H9 (cell line): ENCODE results near the gene TMTC2. TPM values are rescaled to one million over a fixed set of nuclear protein-coding genes. Genes with fewer than 3 reads are reported as not detected.

Experiments
- DNase-seq: peaks from one replicate; pipeline ENCODE4 v3.0.0-alpha.2; 2017
- H2AFZ ChIP-seq: one replicate; pipeline ENCODE4 v1.6.1; 2013; ENCODE audit warnings: mild to moderate bottlenecking, low read length, control low read depth, moderate library complexity
- H2AK5ac ChIP-seq: 2 replicates; pipeline ENCODE4 v1.6.1; 2013; ENCODE audit warnings: low read length, control low read depth, mixed read lengths; ENCODE audit not compliant: insufficient read length
- H2BK120ac ChIP-seq: one replicate; pipeline ENCODE4 v1.6.1; 2013; ENCODE audit warnings: low read depth, mild to moderate bottlenecking, low read length, control low read depth, inconsistent platforms; ENCODE audit not compliant: poor library complexity, severe bottlenecking
- H2BK12ac ChIP-seq: 2 replicates; pipeline ENCODE4 v1.6.1; 2013; ENCODE audit warnings: low read length, control low read depth, mixed read lengths, low read depth; ENCODE audit not compliant: insufficient read length
- H2BK15ac ChIP-seq: 2 replicates; pipeline ENCODE4 v1.6.1; 2013; ENCODE audit warnings: low read depth, low read length, control low read depth
- H2BK20ac ChIP-seq: one replicate; pipeline ENCODE4 v1.6.1; 2013; ENCODE audit warnings: low read depth, mild to moderate bottlenecking, low read length, control low read depth, inconsistent platforms; ENCODE audit not compliant: poor library complexity, severe bottlenecking
- H2BK5ac ChIP-seq: 2 replicates; pipeline ENCODE4 v1.6.1; 2013; ENCODE audit warnings: low read length, control low read depth, mixed read lengths; ENCODE audit not compliant: insufficient read length
- H3K14ac ChIP-seq: 2 replicates; pipeline ENCODE4 v1.6.1; 2013; ENCODE audit warnings: low read length, control low read depth; ENCODE audit not compliant: insufficient read depth
- H3K18ac ChIP-seq: 2 replicates; pipeline ENCODE4 v1.6.1; 2013; ENCODE audit warnings: low read depth, mild to moderate bottlenecking, mixed read lengths, low read length, control low read depth; ENCODE audit not compliant: insufficient read length
- H3K23ac ChIP-seq: 2 replicates; pipeline ENCODE4 v1.6.1; 2013; ENCODE audit warnings: low read length, control low read depth, mixed read lengths, low read depth; ENCODE audit not compliant: insufficient read length
- H3K23me2 ChIP-seq: 2 replicates; pipeline ENCODE4 v1.6.1; 2013; ENCODE audit warnings: low read depth, mild to moderate bottlenecking, mixed read lengths, low read length, control low read depth; ENCODE audit not compliant: insufficient read length, poor library complexity, severe bottlenecking
- H3K27ac ChIP-seq: 2 replicates; pipeline ENCODE4 v1.5.1; 2013; ENCODE audit warnings: low read length, control low read depth, mixed read lengths, low read depth; ENCODE audit not compliant: insufficient read length
- H3K27me3 ChIP-seq: 2 replicates; pipeline ENCODE4 v1.6.1; 2013; ENCODE audit warnings: low read length, control low read depth, inconsistent platforms; ENCODE audit not compliant: insufficient read depth
- H3K4ac ChIP-seq: 2 replicates; pipeline ENCODE4 v1.6.1; 2013; ENCODE audit warnings: low read depth, mild to moderate bottlenecking, control low read depth, inconsistent platforms, low read length, moderate library complexity
- H3K4me1 ChIP-seq: 2 replicates; pipeline ENCODE4 v1.6.1; 2013; ENCODE audit warnings: low read length, control low read depth, inconsistent platforms; ENCODE audit not compliant: insufficient read depth
- H3K4me2 ChIP-seq: 2 replicates; pipeline ENCODE4 v1.6.1; 2013; ENCODE audit warnings: low read length, control low read depth, mixed read lengths; ENCODE audit not compliant: insufficient read length, insufficient read depth
- H3K56ac ChIP-seq: 2 replicates; pipeline ENCODE4 v1.6.1; 2013; ENCODE audit warnings: low read depth, mild to moderate bottlenecking, mixed read lengths, low read length, control low read depth; ENCODE audit not compliant: insufficient read length
- H3K79me1 ChIP-seq: 2 replicates; pipeline ENCODE4 v1.6.1; 2013; ENCODE audit warnings: low read depth, mild to moderate bottlenecking, moderate library complexity, low read length, control low read depth, inconsistent platforms; ENCODE audit not compliant: insufficient read depth, poor library complexity, severe bottlenecking
- H3K79me2 ChIP-seq: 2 replicates; pipeline ENCODE4 v1.6.1; 2013; ENCODE audit warnings: low read length, control low read depth, inconsistent platforms; ENCODE audit not compliant: insufficient read depth
- H3K9ac ChIP-seq: 2 replicates; pipeline ENCODE4 v1.6.1; 2013; ENCODE audit warnings: low read length, control low read depth, mixed read lengths; ENCODE audit not compliant: insufficient read length; ENCODE audit errors: extremely low read depth
- H3K9me3 ChIP-seq: one replicate; pipeline ENCODE4 v1.6.1; 2013; ENCODE audit warnings: low read depth, low read length, inconsistent platforms; ENCODE audit not compliant: control insufficient read depth
- H3T11ph ChIP-seq: one replicate; pipeline ENCODE4 v1.6.1; 2013; ENCODE audit warnings: mild to moderate bottlenecking, low read length, control low read depth, inconsistent platforms
- H4K20me1 ChIP-seq: one replicate; pipeline ENCODE4 v1.6.1; 2013; ENCODE audit not compliant: control insufficient read depth, insufficient read length, insufficient read depth
- H4K5ac ChIP-seq: 2 replicates; pipeline ENCODE4 v1.6.1; 2013; ENCODE audit warnings: low read depth, mild to moderate bottlenecking, mixed read lengths, low read length, control low read depth; ENCODE audit not compliant: insufficient read length
- H4K8ac ChIP-seq: replicated peaks from 2 replicates; pipeline ENCODE4 v1.6.1; 2013; ENCODE audit warnings: low read length, control low read depth, mixed read lengths, low read depth; ENCODE audit not compliant: insufficient read length
- H4K91ac ChIP-seq: 2 replicates; pipeline ENCODE4 v1.6.1; 2013; ENCODE audit warnings: low read depth, mild to moderate bottlenecking, moderate library complexity, mixed read lengths, low read length, control low read depth; ENCODE audit not compliant: insufficient read length
- H3K27ac Mint-ChIP-seq, 3 experiments: 2 replicates in 2 of 3; 3 replicates in 1 of 3; pipeline ENCODE4 v1.8.0; 2020 to 2021; ENCODE audit warnings: mixed read lengths in 3 of 3, mild to moderate bottlenecking in 1 of 3, moderate library complexity in 1 of 3
- H3K27me3 Mint-ChIP-seq: 2 replicates; pipeline ENCODE4 v1.8.0; 2021; ENCODE audit warnings: low read depth, mild to moderate bottlenecking, moderate library complexity, mixed read lengths
- H3K36me3 Mint-ChIP-seq, 3 experiments: 2 replicates in 2 of 3; 3 replicates in 1 of 3; pipeline ENCODE4 v1.8.0; 2020 to 2021; ENCODE audit warnings: low read depth in 3 of 3, mixed read lengths in 3 of 3; ENCODE audit not compliant: insufficient read depth in 1 of 3
- H3K4me1 Mint-ChIP-seq, 2 experiments: 2 replicates each; pipeline ENCODE4 v1.8.0; 2020; ENCODE audit warnings: mixed read lengths in 2 of 2
- H3K4me3 Mint-ChIP-seq, 2 experiments: 2 replicates in 1 of 2; 3 replicates in 1 of 2; pipeline ENCODE4 v1.8.0; 2020 to 2021; ENCODE audit warnings: mild to moderate bottlenecking in 2 of 2, mixed read lengths in 2 of 2, moderate library complexity in 1 of 2
- H3K9me3 Mint-ChIP-seq, 2 experiments: 2 replicates in 1 of 2; 3 replicates in 1 of 2; pipeline ENCODE4 v1.8.0; 2020; ENCODE audit warnings: mild to moderate bottlenecking in 2 of 2, mixed read lengths in 2 of 2, moderate library complexity in 1 of 2
- CTCF ChIP-seq: fragments of 200-600 bp; sonication (generic); conservative IDR thresholded peaks from 3 replicates; pipeline ENCODE4 v1.8.0; 2021; ENCODE audit warnings: antibody characterized with exemption, mild to moderate bottlenecking
- total RNA-seq: library from RNA; stranded (reverse); gene quantifications from 2 replicates; pipeline ENCODE4 v1.2.1, GENCODE V29; 2021

Gene TMTC2
- total RNA-seq, 1 experiment from 2014 or later, result 3.1 TPM

- Mint-ChIP-seq H3K4me1 (peaks cover 6 to 10% of the 10 kb centered on the region in 2 experiments), H3K4me3 (no peak overlapping the region), H3K27ac (no peak overlapping the region; a peak in 1 of 7 replicates), H3K36me3 (no peaks in the 10 kb centered on the region), H3K27me3 (no peaks in the 10 kb centered on the region), H3K9me3 (no peaks in the 10 kb centered on the region)
- no peak overlapping the region for H3K56ac ChIP-seq
- no peak overlapping the region for H3K9ac ChIP-seq
- no peak overlapping the region for H3K27ac ChIP-seq
- H3K79me2 ChIP-seq, result no peaks in the 10 kb centered on the region
- H2BK20ac ChIP-seq, result no peak overlapping the region
- H2BK5ac ChIP-seq, result no peak overlapping the region
- no peaks in the 10 kb centered on the region for H4K20me1 ChIP-seq
- H2BK15ac ChIP-seq, result no peak overlapping the region
- no peak overlapping the region for H3K23ac ChIP-seq
- no peaks in the 10 kb centered on the region for H3K79me1 ChIP-seq
- no peak overlapping the region for H2AK5ac ChIP-seq
- H3K27me3 ChIP-seq, result no peaks in the 10 kb centered on the region
- no peak overlapping the region for H2AFZ ChIP-seq
- H3K23me2 ChIP-seq, result no peaks in the 10 kb centered on the region
- no peak overlapping the region for H2BK120ac ChIP-seq
- H4K91ac ChIP-seq, result no peak overlapping the region
- no peak overlapping the region for H3K18ac ChIP-seq
- H3T11ph ChIP-seq, result no peak overlapping the region
- H2BK12ac ChIP-seq, result no peak overlapping the region
- DNase-seq, result no peak
- no peak for TF ChIP-seq CTCF
- H3K4ac ChIP-seq, result no peak overlapping the region
- no peaks in the 10 kb centered on the region for H3K9me3 ChIP-seq
- H3K4me1 ChIP-seq, result no peaks in the 10 kb centered on the region
- no peak overlapping the region for H3K4me2 ChIP-seq
- no peak overlapping the region for H4K5ac ChIP-seq
- H4K8ac ChIP-seq, result no peak overlapping the region
- no peak overlapping the region for H3K14ac ChIP-seq
These were observed 41.3 kb upstream of the TMTC2 start for GRCh38 chr12:82645414-82645813.
